MM.1S (cell line): ENCODE data around the gene LRRC38.

ENCODE experiments used
- EZH2 ChIP-seq: fragments of 300-600 bp; sonication (generic); optimal IDR thresholded peaks from 2 replicates; pipeline ENCODE3; 2017; ENCODE audit warnings: low read depth, mild to moderate bottlenecking, antibody characterized with exemption, low read length, mixed read lengths
- EZH2phosphoT487 ChIP-seq: fragments of 300-600 bp; sonication (generic); IDR thresholded peaks from 2 replicates; pipeline ENCODE4 v1.6.1; 2018; ENCODE audit warnings: antibody characterized with exemption, low read length
- TF ChIP-seq, protein P1 (sequence below): fragments of 300-600 bp; sonication (generic); IDR thresholded peaks from 2 replicates; pipeline ENCODE4 v1.5.1; 2016; ENCODE audit warnings: antibody characterized with exemption, low read length, mixed read lengths

DNA sequence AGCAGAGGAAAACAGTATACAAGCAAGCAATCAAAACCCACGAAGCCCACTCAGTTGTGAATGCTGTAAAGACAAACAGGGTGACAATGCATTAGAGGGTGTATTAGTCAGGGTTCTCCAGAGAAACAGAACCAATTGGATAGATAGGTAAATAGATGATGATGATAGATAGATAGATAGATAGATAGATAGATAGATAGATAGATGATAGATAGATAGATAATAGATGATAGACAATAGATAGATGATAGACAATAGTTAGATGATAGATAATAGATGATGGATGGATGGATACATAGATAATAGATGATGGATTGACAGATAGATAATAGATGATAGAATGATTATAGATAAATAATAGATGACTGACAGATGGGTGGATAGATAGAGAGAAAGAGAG is 48.3 kb downstream of the LRRC38 start:
- TF ChIP-seq, protein P1, sequence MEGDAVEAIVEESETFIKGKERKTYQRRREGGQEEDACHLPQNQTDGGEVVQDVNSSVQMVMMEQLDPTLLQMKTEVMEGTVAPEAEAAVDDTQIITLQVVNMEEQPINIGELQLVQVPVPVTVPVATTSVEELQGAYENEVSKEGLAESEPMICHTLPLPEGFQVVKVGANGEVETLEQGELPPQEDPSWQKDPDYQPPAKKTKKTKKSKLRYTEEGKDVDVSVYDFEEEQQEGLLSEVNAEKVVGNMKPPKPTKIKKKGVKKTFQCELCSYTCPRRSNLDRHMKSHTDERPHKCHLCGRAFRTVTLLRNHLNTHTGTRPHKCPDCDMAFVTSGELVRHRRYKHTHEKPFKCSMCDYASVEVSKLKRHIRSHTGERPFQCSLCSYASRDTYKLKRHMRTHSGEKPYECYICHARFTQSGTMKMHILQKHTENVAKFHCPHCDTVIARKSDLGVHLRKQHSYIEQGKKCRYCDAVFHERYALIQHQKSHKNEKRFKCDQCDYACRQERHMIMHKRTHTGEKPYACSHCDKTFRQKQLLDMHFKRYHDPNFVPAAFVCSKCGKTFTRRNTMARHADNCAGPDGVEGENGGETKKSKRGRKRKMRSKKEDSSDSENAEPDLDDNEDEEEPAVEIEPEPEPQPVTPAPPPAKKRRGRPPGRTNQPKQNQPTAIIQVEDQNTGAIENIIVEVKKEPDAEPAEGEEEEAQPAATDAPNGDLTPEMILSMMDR = no peak
- TF ChIP-seq EZH2 = no peak
- no peak for TF ChIP-seq EZH2phosphoT487
